Sigmoid colon (tissue), 4 donors: ENCODE data around the gene GRB14.

Experiments used
- EP300 ChIP-seq, 4 donors: sonication (generic); formaldehyde crosslinking; IDR thresholded peaks; one replicate each; pipeline ENCODE4 v1.6.1; 2017; ENCODE audit warnings: antibody characterized with exemption in 4 of 4
- POLR2A ChIP-seq, 2 donors: fragments of 450-650 bp; IDR thresholded peaks; one replicate each; pipeline ENCODE4 v1.6.1; 2016; ENCODE audit warnings: antibody characterized with exemption in 2 of 2, mild to moderate bottlenecking in 2 of 2, moderate library complexity in 2 of 2
- TF ChIP-seq, protein P1 (sequence below), 4 experiments: fragments of 450-650 bp in 3 of 4; fragments of 200-600 bp in 1 of 4; IDR thresholded peaks; one replicate each; pipeline ENCODE4 v1.5.1; 2016 to 2019; ENCODE audit warnings: antibody characterized with exemption in 4 of 4, mild to moderate bottlenecking in 3 of 4, moderate library complexity in 2 of 4

DNA sequence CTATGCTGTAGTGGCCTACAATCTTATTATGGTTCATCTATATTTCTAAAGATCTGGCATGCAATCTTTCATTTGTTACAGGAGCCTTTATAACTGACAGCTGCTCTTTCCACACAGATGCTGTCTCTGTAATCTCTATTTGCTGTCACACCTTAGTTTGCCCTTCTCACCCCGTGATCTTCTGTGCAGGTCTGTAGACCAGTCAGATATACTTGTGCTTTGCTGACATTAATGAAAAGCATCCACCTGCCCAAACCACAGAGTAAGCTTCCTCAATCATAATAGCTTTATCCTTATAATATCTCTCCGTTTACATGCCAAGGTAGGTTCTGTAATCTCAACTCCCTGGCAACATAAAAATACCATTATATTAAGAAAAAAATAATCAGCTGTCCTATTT is 122.4 kb downstream of the GRB14 start:
- TF ChIP-seq EP300 (IDR thresholded peaks at IDR 0.05), result no peak
- TF ChIP-seq, protein P1, sequence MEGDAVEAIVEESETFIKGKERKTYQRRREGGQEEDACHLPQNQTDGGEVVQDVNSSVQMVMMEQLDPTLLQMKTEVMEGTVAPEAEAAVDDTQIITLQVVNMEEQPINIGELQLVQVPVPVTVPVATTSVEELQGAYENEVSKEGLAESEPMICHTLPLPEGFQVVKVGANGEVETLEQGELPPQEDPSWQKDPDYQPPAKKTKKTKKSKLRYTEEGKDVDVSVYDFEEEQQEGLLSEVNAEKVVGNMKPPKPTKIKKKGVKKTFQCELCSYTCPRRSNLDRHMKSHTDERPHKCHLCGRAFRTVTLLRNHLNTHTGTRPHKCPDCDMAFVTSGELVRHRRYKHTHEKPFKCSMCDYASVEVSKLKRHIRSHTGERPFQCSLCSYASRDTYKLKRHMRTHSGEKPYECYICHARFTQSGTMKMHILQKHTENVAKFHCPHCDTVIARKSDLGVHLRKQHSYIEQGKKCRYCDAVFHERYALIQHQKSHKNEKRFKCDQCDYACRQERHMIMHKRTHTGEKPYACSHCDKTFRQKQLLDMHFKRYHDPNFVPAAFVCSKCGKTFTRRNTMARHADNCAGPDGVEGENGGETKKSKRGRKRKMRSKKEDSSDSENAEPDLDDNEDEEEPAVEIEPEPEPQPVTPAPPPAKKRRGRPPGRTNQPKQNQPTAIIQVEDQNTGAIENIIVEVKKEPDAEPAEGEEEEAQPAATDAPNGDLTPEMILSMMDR (IDR thresholded peaks at IDR 0.05), result no peak
- TF ChIP-seq POLR2A (IDR thresholded peaks at IDR 0.05), result no peak
